ENCODE data around the gene MID2. TPM values are rescaled to one million over a fixed set of nuclear protein-coding genes. Genes with fewer than 3 reads are reported as not detected.
"Not testable (repeated sequence)": the region's sequence is repeated elsewhere in the genome, so short reads cannot be mapped to it uniquely, and the experiment has no call there.

MID2 gene
- total RNA-seq, 3 donors from 2014 or later (not counting 1 experiment from before 2014, with no cell fraction given), result 1.4 to 6.0 (median 2.3) TPM

- intact Hi-C loops (cut with micrococcal nuclease), result no loop called here
- 92% methylated on average over 3 of the region's 3 CpGs for WGBS (ENCODE audit: insufficient coverage)
- no peak overlapping the region for H3K4me3 ChIP-seq (ENCODE audit: low read length)
- H3K9me3 ChIP-seq (ENCODE audit: control insufficient read depth, insufficient read depth, low read length), result no peaks in the 10 kb centered on the region
- H3K27ac ChIP-seq (ENCODE audit: low read length), result no peak overlapping the region
- Mint-ChIP-seq H3K36me3 (no peaks in the 10 kb centered on the region), H3K4me1 (no peaks in the 10 kb centered on the region), H3K27me3 (ENCODE audit: low read depth in 2 of 2) (peaks cover 15 to 33% of the 10 kb centered on the region in 2 donors), H3K4me3 (no peak overlapping the region), H3K27ac (no peak overlapping the region), H3K9me3 (no peaks in the 10 kb centered on the region)
- no peak for DNase-seq
- no peaks in the 10 kb centered on the region for H3K36me3 ChIP-seq (ENCODE audit: control insufficient read depth, insufficient read depth, low read length)
- no peaks in the 10 kb centered on the region for H3K4me1 ChIP-seq (ENCODE audit: control insufficient read depth, insufficient read depth, low read length)
- ATAC-seq, result no peak
- no peaks in the 10 kb centered on the region for H3K27me3 ChIP-seq (ENCODE audit: control insufficient read depth, insufficient read depth, low read length)
- TF ChIP-seq, protein P1, sequence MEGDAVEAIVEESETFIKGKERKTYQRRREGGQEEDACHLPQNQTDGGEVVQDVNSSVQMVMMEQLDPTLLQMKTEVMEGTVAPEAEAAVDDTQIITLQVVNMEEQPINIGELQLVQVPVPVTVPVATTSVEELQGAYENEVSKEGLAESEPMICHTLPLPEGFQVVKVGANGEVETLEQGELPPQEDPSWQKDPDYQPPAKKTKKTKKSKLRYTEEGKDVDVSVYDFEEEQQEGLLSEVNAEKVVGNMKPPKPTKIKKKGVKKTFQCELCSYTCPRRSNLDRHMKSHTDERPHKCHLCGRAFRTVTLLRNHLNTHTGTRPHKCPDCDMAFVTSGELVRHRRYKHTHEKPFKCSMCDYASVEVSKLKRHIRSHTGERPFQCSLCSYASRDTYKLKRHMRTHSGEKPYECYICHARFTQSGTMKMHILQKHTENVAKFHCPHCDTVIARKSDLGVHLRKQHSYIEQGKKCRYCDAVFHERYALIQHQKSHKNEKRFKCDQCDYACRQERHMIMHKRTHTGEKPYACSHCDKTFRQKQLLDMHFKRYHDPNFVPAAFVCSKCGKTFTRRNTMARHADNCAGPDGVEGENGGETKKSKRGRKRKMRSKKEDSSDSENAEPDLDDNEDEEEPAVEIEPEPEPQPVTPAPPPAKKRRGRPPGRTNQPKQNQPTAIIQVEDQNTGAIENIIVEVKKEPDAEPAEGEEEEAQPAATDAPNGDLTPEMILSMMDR (IDR thresholded peaks at IDR 0.05), result no peak
These were observed 20.5 kb upstream of the MID2 start for GRCh38 chrX:107805179-107805578.

GRCh38 chrX:107810053-107810452 is 15.6 kb upstream of the MID2 start:
- 96% methylated on average over 6 of the region's 10 CpGs for WGBS (ENCODE audit: insufficient coverage)
- H3K4me1 Mint-ChIP-seq; H3K36me3 ChIP-seq (ENCODE audit: control insufficient read depth, insufficient read depth, low read length); H3K27ac ChIP-seq (ENCODE audit: low read length); H3K4me1 ChIP-seq (ENCODE audit: control insufficient read depth, insufficient read depth, low read length); ATAC-seq; intact Hi-C loops (cut with micrococcal nuclease); H3K27me3 ChIP-seq (ENCODE audit: control insufficient read depth, insufficient read depth, low read length); H3K4me3 Mint-ChIP-seq; H3K36me3 Mint-ChIP-seq; DNase-seq; H3K9me3 Mint-ChIP-seq; H3K4me3 ChIP-seq (ENCODE audit: low read length); H3K9me3 ChIP-seq (ENCODE audit: control insufficient read depth, insufficient read depth, low read length); H3K27ac Mint-ChIP-seq: not testable (repeated sequence)
- H3K27me3 Mint-ChIP-seq (ENCODE audit: low read depth in 2 of 2), result peaks cover 18 to 40% of the 10 kb centered on the region in 2 donors

- Histone ChIP-seq H3K27ac (ENCODE audit: low read length) (no peak overlapping the region), H3K36me3 (ENCODE audit: control insufficient read depth, insufficient read depth, low read length) (no peaks in the 10 kb centered on the region), H3K27me3 (ENCODE audit: control insufficient read depth, insufficient read depth, low read length) (no peaks in the 10 kb centered on the region), H3K4me3 (ENCODE audit: low read length) (no peak overlapping the region), H3K4me1 (ENCODE audit: control insufficient read depth, insufficient read depth, low read length) (no peaks in the 10 kb centered on the region), H3K9me3 (ENCODE audit: control insufficient read depth, insufficient read depth, low read length) (peaks cover 7% of the 10 kb centered on the region)
- Mint-ChIP-seq H3K4me3 (no peak overlapping the region), H3K36me3 (no peaks in the 10 kb centered on the region), H3K9me3 (no peaks in the 10 kb centered on the region), H3K4me1 (no peaks in the 10 kb centered on the region), H3K27me3 (ENCODE audit: low read depth in 2 of 2) (peaks cover 4 to 8% of the 10 kb centered on the region in 2 donors), H3K27ac (no peak overlapping the region)
- intact Hi-C loops (cut with micrococcal nuclease), result no loop called here
- TF ChIP-seq, protein P1 (IDR thresholded peaks at IDR 0.05), result no peak
- DNase-seq (no peak), ATAC-seq (no peak)
These were observed 6.7 kb upstream of the MID2 start for GRCh38 chrX:107818900-107819521.

GRCh38 chrX:107823042-107823441 is 2.6 kb upstream of the MID2 start:
- H3K27me3 ChIP-seq (ENCODE audit: control insufficient read depth, insufficient read depth, low read length), result peaks cover 6% of the 10 kb centered on the region
- Mint-ChIP-seq H3K4me3 (no peak overlapping the region), H3K9me3 (no peaks in the 10 kb centered on the region), H3K27ac (no peak overlapping the region), H3K27me3 (ENCODE audit: low read depth in 2 of 2) (peaks cover 28 to 37% of the 10 kb centered on the region in 2 donors), H3K4me1 (peaks cover 0 to 12% of the 10 kb centered on the region in 2 donors), H3K36me3 (no peaks in the 10 kb centered on the region)
- no peak overlapping the region for H3K4me3 ChIP-seq (ENCODE audit: low read length)
- TF ChIP-seq, protein P1 (IDR thresholded peaks at IDR 0.05), result no peak
- no peak overlapping the region for H3K27ac ChIP-seq (ENCODE audit: low read length)
- no peak for ATAC-seq
- H3K36me3 ChIP-seq (ENCODE audit: control insufficient read depth, insufficient read depth, low read length), result no peaks in the 10 kb centered on the region
- no peak for DNase-seq
- intact Hi-C loops (cut with micrococcal nuclease), result no loop called here
- H3K9me3 ChIP-seq (ENCODE audit: control insufficient read depth, insufficient read depth, low read length), result peaks cover 7% of the 10 kb centered on the region
- no CpG with 5 or more reads among the region's 2 CpGs for WGBS (ENCODE audit: insufficient coverage)
- H3K4me1 ChIP-seq (ENCODE audit: control insufficient read depth, insufficient read depth, low read length), result peaks cover 7% of the 10 kb centered on the region
